Activated CD4-positive, CD25-positive, alpha-beta regulatory T cell (primary cell): ENCODE data around the gene SMIM12.

Experiments
- DNase-seq, 4 experiments: peaks; one replicate each; lab custom pipeline; 2025; lab: John Stamatoyannopoulos, UW

The SMIM12 gene

GRCh38 chr1:34859446-34860200 lies at the start of gene SMIM12:
TSS of gene SMIM12 (minus strand) at chr1:34859749. CDS start at chr1:34855977, 3,772 bp downstream.
- DNase-seq: peak; percentile 76 to 83 (median 80)

DNA sequence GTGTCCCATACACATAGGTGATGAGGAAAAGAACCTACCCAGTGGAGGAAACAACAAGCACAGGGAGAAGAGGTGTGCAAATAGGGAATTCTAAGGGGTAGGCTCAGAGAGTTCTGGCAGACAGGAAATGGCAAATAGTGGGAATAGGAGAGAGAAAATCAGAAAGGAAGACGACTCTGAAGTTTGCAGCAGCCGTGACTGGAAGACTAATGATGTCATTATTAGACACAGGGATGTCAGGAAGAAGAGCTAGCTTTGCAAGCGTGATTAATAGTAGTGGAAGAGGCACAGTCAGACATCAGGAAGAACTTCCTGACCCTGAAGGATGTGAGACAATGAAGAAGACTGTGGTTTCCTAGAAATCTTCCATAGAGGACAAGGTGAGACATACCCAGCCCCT lies 48.8 kb upstream of the SMIM12 start:
- no peak for DNase-seq

GRCh38 chr1:34907487-34908090 lies 48.0 kb upstream of the SMIM12 start:
- no peak for DNase-seq

DNA sequence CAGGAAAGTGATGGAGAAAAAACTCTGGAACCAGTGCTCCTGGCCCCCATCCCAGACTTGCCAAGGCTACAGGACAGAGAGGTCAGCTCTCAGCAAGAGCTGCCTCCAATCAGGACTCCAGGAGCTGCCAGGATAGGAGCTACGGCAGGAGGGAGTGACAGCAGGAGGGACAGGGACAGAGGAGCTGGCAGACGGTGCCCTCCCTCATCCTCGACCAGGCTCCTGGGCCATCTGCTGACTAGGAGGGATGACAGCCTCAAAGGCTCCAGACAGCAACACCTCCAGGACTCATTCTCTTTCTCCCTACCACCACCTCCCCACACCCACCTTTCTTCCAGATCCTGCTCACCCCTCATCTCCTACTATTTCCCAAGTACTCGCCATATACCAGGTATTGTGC lies 47.2 kb upstream of the SMIM12 start:
- DNase-seq: no peak

GRCh38 chr1:34906222-34906621 lies 46.7 kb upstream of the SMIM12 start:
- no peak for DNase-seq

DNA sequence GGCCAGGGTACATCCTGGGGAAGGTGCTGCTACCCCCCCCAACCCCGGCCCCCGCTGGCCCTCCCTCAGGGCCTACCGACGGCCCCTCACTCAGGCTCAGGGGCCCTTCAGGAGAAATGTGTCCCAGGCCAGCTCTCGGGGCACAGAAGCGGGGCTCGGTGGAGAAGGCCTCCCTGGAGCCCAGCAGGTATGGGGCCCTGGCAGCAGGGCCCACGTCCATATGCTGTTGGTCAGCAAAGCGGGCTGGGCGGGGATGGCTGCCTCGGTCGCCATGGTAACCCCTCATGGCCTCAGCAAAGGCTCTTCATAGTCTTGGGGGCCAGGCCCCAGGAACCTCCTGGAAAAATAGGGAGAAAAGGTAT lies 45.5 kb upstream of the SMIM12 start:
- no peak for DNase-seq

DNA sequence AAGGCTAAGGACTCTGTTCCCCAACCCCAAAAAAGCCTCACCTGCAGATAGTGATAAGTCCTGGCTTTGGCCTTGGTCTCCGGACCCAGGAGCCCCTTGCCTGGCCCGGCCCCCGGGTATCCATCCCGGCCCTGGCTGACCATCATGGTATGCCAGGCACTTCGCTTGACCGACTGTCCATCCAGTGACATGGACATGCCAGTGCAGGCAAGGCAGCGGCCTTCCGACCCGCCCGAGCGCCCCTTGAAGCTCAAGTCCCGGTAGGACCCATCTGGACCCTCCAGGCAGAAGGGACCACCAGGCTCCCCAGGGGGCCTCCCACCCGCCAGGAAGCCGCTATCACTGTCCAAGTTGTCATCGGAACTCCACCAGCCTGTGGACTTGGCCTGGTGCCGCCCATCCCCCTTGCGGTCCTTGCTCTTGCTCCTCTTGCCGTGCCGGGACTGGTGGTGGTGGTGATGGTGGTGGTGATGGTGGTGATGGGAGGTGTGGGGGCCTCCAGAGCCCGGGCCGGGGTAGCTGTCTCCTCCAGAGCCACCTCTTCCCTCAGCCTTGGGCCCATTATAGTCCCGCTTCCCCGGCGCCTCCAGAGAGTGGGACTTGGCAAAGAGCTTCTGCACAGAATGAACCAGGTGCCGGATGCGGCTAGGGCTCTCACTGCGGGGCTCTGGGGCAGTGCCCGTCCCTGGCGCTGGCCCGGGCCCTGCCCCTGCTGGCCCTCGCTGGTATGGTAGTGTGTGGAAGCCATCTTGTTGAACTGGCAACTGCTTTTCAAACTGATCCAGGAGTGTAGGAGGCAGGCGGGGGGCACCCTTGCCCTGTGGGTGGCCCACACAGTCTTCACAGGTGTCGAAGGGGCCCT lies 44.9 kb upstream of the SMIM12 start:
- DNase-seq: no peak

- no peak for DNase-seq
These were observed 42.4 kb upstream of the SMIM12 start for GRCh38 chr1:34901919-34902318.

DNA sequence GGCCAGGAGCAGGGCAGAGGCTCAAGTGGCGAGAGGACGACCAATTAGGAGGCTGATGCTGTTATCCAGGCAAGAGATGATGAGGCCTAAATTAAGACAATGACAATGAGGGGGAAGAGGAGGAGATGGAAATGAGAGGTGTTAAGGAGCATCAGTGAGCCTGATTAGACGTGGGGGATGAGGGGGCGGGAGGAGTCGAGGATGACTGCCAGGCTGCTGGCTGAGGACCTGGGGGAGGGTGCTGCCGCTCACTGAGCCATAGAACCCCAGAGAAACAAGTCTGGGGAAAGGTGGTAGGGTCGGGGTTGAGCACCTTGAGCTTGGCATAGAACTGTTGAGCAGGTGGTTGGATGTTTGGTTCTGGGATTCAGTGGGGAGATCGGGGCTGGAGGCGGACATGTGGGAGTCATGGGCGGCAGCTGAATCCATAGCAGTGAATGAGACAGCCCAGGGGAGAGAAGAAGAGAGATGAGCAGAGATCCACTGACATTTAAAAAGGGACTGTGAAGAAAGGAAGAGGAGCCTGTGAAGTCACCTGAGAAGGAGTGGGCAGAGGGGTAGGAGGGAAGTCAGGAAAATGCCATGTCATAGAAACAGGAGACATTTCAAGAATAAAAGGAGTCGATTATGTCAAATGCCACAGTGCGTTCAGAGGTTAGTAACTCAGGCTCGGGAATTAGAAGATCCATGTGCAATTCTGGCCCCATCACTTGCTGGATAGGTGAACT lies 41.4 kb upstream of the SMIM12 start:
- DNase-seq: no peak

GRCh38 chr1:34899906-34900305 lies 40.4 kb upstream of the SMIM12 start:
- no peak for DNase-seq

DNA sequence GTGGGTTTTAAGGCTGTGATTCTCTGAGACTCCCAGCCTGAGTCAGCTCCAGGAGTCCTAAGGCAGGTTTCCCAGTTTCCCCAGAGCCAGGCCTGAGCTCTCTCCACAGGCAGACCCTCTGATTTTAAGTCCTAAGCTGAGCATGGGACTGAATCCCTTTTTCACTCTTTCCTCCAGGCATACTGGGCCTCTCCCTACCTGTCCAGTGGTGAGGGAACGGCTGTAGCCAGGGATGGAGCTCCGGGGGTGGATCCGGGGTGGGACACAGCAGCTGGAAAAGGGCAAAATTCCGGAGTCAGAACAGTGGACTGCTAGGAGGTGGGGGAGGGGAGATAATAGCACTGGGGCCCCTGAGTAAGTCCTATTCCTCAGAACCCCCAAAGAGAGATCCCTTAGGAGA lies 39.9 kb upstream of the SMIM12 start:
- no peak for DNase-seq

- no peak for DNase-seq
These were observed 38.8 kb upstream of the SMIM12 start for GRCh38 chr1:34898330-34898761.

DNA sequence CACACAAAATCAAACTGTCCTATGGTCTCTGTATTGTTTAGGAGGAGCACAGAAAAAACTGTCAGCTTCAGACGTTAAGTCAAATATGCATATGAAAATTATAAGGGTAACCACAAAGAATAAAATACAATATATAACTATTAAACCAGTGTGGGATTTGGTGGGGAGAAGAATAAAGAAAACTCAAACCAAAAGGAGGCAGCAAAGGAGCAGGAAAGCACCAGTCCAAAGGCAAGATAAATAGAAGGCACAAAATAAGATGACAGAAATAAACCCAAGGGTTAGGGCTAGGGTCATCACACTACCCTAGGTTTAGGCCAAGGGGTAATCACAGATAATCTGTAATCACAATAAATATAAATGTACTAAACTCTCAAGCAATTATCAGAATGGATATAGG lies 37.1 kb upstream of the SMIM12 start:
- DNase-seq: no peak

GRCh38 chr1:34889705-34890104 lies 30.2 kb upstream of the SMIM12 start:
- DNase-seq: no peak

GRCh38 chr1:34887593-34887992 lies 28.0 kb upstream of the SMIM12 start:
- DNase-seq: no peak

DNA sequence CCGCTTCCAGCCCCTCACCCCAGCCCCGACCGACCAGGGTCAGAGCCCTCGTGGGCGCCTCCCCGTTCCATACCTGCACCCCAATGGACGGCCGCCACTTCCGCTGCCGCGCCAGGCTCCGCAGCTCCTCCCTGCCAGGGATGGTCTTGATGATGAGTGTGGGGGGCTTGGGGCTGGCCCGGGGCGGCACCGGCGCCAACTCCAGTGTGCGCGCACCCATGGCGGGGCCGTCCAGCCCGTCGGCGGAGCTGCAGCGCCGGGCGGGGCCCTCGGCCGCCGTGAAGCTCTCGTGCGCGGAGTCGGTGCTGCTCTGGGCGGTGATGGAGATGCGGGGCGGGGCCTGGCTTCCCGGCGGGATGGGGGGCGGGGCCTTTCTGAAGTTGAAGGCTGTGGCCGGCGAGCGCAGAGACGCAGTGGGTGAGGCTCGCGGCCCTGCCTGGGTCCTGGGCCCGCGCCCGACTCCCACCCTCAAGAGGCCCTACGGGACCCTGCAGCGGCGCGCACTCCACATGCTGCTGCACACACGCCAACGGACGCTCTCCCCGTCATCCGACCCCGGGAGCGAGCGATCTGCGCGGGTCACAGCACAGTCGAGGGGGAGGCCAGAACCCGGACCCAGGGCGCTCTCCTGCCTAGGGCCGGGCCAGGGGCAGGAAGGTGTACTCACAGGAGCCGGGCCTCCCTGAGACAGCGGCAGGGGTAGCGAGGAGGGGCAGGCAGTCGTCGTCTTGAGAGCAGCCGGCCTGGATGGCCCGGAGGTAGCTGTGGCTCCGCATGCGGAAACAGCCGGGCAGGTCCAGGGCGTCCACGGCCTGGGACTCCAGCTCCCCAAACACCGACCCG lies 26.1 kb upstream of the SMIM12 start:
- DNase-seq: peak in 2 of 4 experiments; percentile 7 to 24

DNA sequence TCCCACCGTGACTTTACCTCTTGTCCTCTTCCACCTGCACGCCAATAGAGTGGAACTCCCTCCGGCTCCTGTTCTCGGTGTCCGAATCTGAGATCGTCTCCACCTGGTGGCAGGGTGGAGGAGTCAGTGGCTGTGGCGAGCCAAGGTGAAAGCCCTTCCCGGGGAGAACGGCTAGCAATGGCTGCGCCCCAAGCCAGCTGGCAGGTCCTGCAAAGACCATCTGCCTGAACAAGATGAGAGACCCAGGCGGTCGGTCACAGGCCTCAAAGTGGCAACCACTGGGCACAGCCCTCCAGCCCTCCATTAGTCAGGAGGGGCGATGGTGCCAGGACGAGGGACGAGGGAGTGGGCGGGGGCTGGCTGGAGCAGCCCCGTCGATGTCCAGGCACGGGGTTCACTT lies 25.4 kb upstream of the SMIM12 start:
- no peak for DNase-seq

GRCh38 chr1:34884536-34884935 lies 25.0 kb upstream of the SMIM12 start:
- no peak for DNase-seq

DNA sequence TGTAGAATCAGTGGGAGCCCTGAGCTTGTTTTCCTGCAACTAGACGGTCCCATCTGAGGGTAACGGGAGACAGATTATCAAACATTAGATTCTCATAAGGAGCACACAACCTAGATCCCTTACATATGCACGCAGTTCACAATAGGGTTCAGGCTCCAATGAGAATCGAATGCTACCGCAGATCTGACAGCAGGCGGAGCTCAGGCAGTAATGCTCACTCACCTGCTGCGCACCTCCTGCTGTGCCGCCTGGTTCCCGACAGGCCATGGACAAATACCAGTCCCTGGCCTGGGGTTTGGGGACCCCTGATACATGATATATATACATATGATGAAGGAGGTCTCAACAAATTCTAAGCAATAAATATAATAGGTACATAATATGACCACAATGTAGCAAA lies 19.7 kb upstream of the SMIM12 start:
- DNase-seq: no peak

DNA sequence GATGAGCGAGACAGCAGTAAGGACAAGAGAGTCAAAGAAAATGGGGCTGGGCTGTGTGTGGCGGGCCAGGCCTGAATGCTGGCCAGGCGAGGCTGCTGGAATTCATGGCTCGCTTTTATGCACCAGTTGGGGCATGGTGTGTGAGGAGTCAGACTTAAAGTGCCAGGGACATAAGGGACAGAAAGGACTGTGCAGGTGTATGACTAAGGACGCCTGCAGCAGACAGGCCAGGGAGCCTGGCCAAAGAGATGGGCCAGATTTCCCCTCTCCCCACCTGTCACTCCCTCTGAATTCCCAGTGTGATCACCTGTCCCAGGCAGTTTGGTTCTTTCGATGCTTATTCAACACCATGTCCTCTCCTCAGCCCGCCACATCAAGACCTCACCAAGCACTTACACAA lies 16.9 kb upstream of the SMIM12 start:
- DNase-seq: no peak

- DNase-seq: no peak
These were observed 14.9 kb upstream of the SMIM12 start for GRCh38 chr1:34874296-34874952.
